Prostate gland (tissue), 2 donors: ENCODE measurements around the gene CACNA1H.

Source experiments
- POLR2A ChIP-seq: fragments of 450-650 bp; IDR thresholded peaks from one replicate; pipeline ENCODE4 v1.6.1; 2016; ENCODE audit warnings: antibody characterized with exemption, mild to moderate bottlenecking
- POLR2AphosphoS5 ChIP-seq: sonication (generic); formaldehyde crosslinking; IDR thresholded peaks from one replicate; pipeline ENCODE4 v1.6.1; 2017; ENCODE audit warnings: antibody characterized with exemption
- TF ChIP-seq, protein P1 (sequence below), 4 experiments: fragments of 200-600 bp in 2 of 4; fragments of 450-650 bp in 2 of 4; sonication (generic) in 2 of 4; IDR thresholded peaks; 1 replicate in 3 of 4; 2 replicates in 1 of 4; pipeline ENCODE4 v1.5.1; 2016 to 2019; ENCODE audit warnings: antibody characterized with exemption in 4 of 4, mild to moderate bottlenecking in 2 of 4, moderate library complexity in 2 of 4

DNA sequence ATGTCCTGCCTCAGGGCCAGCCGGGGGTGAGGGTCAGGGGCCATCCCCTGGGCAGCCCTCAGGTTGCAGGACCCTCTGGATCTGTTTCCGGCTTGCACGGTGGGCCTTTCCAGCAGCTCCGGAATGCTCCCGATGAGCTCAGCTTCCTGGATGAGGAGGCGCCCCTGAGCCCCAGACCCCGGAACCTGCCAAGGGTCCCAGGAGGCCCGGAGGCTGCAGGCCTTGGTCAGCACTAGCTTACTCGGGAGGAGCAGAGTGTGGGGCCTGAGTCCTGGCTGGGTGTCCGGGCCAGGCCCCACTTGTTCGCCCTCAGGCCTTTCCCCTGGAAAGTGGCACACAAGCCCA lies 49.3 kb upstream of the CACNA1H start:
- TF ChIP-seq POLR2AphosphoS5, result no peak
- TF ChIP-seq, protein P1, sequence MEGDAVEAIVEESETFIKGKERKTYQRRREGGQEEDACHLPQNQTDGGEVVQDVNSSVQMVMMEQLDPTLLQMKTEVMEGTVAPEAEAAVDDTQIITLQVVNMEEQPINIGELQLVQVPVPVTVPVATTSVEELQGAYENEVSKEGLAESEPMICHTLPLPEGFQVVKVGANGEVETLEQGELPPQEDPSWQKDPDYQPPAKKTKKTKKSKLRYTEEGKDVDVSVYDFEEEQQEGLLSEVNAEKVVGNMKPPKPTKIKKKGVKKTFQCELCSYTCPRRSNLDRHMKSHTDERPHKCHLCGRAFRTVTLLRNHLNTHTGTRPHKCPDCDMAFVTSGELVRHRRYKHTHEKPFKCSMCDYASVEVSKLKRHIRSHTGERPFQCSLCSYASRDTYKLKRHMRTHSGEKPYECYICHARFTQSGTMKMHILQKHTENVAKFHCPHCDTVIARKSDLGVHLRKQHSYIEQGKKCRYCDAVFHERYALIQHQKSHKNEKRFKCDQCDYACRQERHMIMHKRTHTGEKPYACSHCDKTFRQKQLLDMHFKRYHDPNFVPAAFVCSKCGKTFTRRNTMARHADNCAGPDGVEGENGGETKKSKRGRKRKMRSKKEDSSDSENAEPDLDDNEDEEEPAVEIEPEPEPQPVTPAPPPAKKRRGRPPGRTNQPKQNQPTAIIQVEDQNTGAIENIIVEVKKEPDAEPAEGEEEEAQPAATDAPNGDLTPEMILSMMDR (IDR thresholded peaks at IDR 0.05), result no peak
- no peak for TF ChIP-seq POLR2A
